HEK293T (cell line): ENCODE results near the gene HSD3B1.

Experiments
- FOXA1 ChIP-seq: fragments of 450-650 bp; IDR thresholded peaks from 2 replicates; pipeline ENCODE4 v1.6.1; 2016; ENCODE audit warnings: mild to moderate bottlenecking
- HDGF ChIP-seq: fragments of 450-650 bp; IDR thresholded peaks from 2 replicates; pipeline ENCODE4 v1.6.1; 2017; ENCODE audit warnings: antibody characterized with exemption, borderline replicate concordance
- L3MBTL2 ChIP-seq: fragments of 450-650 bp; conservative IDR thresholded peaks from 2 replicates; pipeline ENCODE4 v1.6.1; 2016; ENCODE audit warnings: mild to moderate bottlenecking
- LEF1 ChIP-seq: fragments of 450-650 bp; IDR thresholded peaks from 2 replicates; pipeline ENCODE4 v1.6.1; 2017; ENCODE audit warnings: mild to moderate bottlenecking, borderline replicate concordance
- SP1 ChIP-seq: fragments of 450-650 bp; IDR thresholded peaks from 2 replicates; pipeline ENCODE4 v1.6.1; 2017
- SUZ12 ChIP-seq: fragments of 450-650 bp; IDR thresholded peaks from 2 replicates; pipeline ENCODE4 v1.6.1; 2016; ENCODE audit warnings: mild to moderate bottlenecking
- TF ChIP-seq, protein P1 (sequence below): fragments of 450-650 bp; IDR thresholded peaks from 2 replicates; pipeline ENCODE4 v1.6.1; 2016

DNA sequence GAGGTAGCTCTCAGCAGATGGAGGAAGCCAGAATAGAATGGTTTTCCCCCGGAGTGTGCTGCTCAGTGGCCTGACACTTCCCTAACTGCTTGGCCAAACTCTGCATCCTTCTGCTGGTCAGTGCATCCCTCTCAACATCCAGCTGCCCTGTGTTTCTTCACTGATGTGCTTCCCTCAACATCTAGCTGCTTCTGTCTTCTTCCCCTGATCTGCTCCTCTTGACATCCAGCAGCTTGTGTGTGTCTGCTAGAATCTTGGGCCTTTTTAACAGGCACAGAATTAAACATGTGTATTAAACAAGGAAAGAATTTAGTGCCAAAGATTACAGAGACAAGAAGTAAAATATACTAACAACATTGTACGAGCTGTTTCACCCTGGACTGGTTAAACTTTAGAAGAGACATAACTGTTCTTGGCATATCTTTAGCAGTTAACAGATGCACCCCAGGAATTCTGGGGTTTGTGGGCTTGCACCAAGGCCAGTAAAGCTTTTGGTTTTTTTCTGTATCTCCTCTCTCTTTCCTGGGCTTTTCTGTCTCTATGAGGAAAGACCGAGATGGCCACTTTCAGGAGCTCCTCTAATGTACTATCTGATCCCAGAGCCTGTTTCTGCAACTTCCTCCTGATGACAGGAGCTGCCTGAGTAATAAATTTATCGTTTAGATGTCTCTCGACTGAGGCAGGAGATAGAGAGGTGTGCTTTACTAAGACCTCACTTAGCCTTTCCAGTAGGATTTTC is 34.8 kb upstream of the HSD3B1 start:
- TF ChIP-seq, protein P1, sequence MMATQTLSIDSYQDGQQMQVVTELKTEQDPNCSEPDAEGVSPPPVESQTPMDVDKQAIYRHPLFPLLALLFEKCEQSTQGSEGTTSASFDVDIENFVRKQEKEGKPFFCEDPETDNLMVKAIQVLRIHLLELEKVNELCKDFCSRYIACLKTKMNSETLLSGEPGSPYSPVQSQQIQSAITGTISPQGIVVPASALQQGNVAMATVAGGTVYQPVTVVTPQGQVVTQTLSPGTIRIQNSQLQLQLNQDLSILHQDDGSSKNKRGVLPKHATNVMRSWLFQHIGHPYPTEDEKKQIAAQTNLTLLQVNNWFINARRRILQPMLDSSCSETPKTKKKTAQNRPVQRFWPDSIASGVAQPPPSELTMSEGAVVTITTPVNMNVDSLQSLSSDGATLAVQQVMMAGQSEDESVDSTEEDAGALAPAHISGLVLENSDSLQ = no peak
- TF ChIP-seq L3MBTL2 (no peak), HDGF (no peak), FOXA1 (no peak), SUZ12 (no peak), LEF1 (no peak), SP1 (no peak)
